Loucy (cell line): ENCODE measurements around the gene SDC1.

Experiments used
- EZH2phosphoT487 ChIP-seq: fragments of 200-600 bp; IDR thresholded peaks from 2 replicates; pipeline ENCODE4 v1.6.1; 2018; ENCODE audit warnings: antibody characterized with exemption, mild to moderate bottlenecking, moderate library complexity, borderline replicate concordance
- TF ChIP-seq, protein P1 (sequence below): fragments of 200-600 bp; sonication (generic); conservative IDR thresholded peaks from 2 replicates; pipeline ENCODE4 v1.5.1; 2014; ENCODE audit warnings: mild to moderate bottlenecking, antibody characterized with exemption, low read length

DNA sequence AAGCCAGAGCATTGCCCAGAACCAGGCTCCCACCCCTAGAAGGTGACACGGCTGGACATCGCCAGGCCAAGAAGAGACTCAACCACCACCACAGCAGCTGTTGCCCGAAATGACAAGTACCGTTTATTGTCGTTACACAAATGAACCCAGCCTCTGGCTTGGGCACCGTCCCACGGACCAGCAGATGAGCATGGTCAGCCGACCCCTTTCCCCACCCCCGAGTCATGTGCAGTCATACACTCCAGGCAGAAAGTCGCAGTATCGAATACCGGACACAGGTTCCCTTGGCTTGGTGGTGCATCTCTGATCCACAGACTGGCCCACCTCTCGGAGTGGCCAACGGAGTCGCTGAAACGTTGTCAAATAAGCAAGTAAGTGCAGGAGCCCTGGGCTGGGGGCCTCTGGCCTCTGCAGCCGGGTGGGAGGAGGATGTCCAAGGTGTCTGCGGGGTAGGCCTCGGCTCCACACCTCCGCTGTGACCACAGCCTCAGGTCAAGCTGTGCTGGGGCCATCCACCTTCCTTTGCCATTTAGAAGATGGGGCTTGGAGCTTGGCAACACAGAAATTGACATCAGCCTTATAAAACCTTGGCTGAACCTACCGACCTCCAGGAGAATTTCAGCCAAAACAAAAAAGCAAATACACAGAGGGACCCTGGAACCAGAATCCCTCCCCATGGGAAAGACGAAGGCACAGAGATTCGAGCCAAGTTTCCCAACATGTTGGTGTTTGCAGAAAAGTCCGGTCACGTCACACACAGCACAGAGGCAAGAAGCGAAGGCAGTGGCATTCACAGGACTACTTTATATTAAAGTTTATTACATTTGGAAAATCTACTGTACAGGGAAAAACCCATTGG, 24.0 kb downstream of the SDC1 start:
- no peak for TF ChIP-seq EZH2phosphoT487
- TF ChIP-seq, protein P1, sequence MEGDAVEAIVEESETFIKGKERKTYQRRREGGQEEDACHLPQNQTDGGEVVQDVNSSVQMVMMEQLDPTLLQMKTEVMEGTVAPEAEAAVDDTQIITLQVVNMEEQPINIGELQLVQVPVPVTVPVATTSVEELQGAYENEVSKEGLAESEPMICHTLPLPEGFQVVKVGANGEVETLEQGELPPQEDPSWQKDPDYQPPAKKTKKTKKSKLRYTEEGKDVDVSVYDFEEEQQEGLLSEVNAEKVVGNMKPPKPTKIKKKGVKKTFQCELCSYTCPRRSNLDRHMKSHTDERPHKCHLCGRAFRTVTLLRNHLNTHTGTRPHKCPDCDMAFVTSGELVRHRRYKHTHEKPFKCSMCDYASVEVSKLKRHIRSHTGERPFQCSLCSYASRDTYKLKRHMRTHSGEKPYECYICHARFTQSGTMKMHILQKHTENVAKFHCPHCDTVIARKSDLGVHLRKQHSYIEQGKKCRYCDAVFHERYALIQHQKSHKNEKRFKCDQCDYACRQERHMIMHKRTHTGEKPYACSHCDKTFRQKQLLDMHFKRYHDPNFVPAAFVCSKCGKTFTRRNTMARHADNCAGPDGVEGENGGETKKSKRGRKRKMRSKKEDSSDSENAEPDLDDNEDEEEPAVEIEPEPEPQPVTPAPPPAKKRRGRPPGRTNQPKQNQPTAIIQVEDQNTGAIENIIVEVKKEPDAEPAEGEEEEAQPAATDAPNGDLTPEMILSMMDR = no peak
